ENCODE results near the gene GAL3ST2.
"Not testable (repeated sequence)": the region's sequence is repeated elsewhere in the genome, so short reads cannot be mapped to it uniquely, and the experiment has no call there.

Gene GAL3ST2

DNA sequence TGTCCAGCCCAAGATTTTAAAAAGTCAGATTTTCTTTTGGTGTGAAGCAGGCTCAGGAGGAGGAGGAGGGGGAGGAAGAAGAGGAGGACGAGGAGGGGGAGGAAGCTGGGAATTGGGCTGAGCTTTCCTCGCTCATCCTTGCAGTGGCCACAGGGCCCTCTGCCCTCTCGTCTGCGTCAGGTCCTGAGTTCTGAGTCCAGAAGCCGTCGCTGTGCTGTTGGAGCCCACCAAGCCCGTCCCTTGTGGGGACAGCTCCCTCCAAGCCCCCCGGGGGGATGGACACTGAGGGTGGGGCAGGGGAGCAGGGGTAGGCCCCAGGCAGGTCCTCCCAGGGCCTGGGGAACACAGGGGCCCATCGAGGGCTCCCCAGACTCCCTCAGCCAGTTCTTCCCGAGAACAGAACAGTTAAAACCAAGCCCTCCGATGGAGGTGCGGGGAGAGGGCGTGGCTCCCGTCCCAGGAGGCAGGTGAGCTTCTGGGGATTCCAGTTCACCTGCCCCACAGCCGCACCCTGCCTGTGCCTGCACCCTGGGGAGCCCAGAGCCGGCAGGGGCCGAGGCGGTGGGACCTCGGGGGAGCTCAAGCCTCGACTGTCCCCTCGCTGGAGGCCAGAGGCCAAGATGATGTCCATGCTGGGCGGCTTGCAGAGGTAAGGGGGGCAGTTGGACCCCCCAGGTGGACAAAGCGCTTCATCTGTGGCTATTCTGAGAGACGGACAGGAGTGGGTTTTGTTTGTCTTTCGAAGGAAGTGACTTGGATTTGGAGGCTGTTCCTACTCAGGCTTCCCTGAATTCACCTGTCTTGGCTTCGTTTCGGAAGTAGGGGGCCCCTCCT, at the start of gene GAL3ST2:
Gene GAL3ST2, plus strand, starts transcription at position 487 of the 834 bp plus-strand sequence. Its CDS starts 134 bp downstream, at position 621.
- DNase-seq: no peak

DNA sequence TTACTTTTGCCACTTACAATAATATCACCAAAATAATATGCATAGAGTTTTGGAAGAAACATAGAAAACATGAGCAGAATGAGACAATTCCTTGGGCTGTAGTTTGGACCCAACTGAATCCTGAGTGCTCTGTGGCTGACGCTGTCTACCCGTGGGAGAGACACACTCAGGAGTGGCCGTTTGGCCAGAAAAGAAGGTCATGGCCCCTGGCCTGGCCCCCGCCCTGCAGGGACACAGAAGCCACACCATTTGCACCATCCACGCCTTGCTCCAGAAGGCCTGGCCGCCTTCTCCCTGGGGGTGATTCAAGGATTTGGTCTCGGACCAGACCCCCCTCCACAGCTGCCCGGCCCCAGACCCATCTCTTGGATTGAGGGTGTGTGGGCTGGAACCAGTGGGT, 48.6 kb upstream of the GAL3ST2 start:
- no peak for DNase-seq

- no peak for DNase-seq
These were observed 48.0 kb upstream of the GAL3ST2 start for GRCh38 chr2:241728627-241729026.

DNA sequence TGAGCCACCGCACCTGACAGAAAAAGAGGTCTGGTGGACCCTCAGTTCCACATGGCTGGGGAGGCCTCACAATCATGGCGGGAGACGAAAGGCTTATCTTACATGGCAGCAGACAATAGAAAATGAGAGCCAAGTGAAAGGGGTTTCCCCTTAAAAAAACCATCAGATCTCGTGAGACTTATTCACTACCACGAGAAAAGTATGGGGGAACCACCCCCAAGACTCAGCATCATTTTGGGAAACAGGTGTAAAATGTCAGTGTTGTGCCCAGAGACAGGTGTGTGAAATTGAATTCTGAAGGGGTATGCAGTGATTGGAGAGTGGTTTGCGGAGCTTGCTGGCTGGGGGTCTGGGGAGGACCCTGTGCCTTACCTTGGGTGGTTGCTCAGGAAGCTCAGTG, 46.8 kb upstream of the GAL3ST2 start:
- no peak for DNase-seq

- DNase-seq: no peak
These were observed 45.8 kb upstream of the GAL3ST2 start for GRCh38 chr2:241730671-241731293.

GRCh38 chr2:241732513-241733186, 44.0 kb upstream of the GAL3ST2 start:
- not testable (repeated sequence) for DNase-seq

DNA sequence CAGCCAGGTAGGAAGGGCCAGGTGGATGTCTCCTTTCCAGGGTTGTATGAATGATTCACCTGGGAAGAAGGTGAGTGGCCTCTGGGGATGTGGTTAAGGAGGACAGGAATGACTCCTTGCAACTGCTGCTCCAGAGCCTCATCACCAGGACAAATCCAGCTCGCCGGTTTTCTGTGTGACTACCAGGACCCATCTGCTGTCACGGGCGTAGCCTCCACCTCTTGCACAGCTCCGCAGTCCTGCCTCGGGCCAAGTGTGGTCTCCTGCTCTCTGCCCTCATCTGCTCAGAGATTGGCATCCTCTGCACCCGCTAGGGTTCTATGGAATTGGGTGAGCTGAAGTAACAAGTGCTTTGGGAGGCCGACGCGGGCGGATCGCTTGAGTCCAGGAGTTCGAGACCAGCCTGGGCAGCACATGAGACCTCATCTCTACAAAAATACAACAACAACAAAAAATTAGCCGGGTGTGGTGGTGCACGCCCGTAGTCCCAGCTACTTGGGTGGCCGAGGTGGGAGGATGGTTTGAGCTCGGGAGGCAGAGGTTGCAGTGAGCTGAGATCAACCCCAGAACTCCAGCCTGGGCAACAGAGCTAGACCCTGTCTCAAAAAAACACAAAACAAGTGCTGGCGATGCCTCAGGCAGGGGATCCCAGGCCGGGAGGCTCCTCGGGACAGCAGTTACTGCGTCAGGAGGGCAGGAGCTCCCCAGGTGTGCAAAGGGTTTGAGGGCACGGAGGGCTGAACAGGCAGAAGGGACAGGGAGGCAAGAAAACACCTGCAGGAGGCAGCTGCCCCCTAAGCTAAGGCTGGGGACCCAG, 43.0 kb upstream of the GAL3ST2 start:
- DNase-seq: no peak

- no peak for DNase-seq
These were observed 42.5 kb upstream of the GAL3ST2 start for GRCh38 chr2:241734208-241734466.

DNA sequence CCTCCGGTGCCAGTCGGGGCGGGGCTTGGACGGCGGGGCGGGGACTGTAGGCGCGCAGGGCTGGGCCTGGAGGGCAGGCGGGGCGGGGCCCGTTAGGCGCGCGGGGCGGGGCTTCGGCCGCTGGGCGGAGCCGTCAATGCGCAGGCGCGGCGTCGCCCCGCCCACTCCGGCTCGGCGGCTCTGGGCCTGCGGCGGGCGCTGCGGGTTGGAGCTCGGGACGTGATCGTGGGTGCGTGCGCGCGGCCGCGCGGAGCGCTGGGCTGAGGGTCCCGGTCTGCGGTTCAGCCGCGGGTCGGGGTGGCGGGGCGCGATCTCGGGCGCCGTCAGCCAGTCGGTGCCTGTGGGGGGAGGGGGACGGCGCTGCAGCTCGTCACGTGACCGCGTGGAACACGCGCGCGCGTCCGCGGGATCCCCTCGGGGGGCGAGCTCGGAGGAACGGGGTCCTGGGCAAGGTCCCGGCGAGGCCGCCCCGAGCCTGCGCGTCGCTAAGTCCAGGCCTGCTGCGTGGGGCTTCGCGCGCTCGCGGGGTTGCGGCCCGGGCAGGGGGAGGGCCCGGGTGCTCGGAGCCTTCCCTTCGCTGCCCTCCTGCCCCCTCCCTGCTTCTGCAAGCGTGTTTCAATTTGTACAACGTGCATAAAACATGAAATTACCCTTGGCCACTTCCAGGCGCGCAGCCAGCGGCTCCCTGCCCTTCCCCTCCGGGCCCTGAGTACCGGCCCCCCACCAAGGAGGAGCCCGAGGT, 42.0 kb upstream of the GAL3ST2 start, which contains the start of gene D2HGDH:
Gene D2HGDH, plus strand, starts transcription at position 164 of the 742 bp plus-strand sequence. CDS start 595 bp downstream, outside the sequence.
- peak; percentile 83 for DNase-seq

GRCh38 chr2:241736111-241736510, 40.5 kb upstream of the GAL3ST2 start:
- DNase-seq: no peak

DNA sequence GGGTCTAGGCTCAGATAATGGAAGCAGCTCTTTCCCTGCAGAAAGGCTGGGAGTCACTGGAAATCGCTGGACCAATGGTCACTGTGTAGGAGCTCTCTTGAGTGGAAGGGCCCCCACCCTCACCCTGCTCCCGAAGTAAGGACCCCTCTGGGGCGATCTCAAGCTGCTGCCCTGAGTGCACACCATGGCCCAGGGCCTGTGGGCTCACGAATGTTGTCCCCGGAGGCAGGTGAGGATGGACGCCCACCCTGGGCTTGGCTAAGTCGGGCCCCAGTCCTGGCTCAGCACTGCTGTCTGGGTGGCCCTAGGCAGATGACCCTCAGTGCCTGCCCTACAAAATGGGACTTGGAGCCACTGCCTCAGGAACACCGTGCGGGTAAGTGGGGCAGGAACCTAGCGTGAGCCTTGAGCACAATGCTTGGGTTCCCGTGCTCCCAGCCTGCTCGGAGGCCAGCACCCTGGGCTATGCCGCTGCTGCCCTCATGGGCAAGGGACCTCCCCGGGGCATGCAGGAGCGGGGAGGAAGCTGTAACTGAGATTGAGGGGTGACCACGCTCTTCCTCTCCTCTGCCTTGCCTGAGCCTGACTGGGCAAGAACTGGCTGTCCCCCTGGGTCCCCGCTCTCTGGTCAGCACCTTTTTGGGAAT, 38.5 kb upstream of the GAL3ST2 start:
- no peak for DNase-seq

DNA sequence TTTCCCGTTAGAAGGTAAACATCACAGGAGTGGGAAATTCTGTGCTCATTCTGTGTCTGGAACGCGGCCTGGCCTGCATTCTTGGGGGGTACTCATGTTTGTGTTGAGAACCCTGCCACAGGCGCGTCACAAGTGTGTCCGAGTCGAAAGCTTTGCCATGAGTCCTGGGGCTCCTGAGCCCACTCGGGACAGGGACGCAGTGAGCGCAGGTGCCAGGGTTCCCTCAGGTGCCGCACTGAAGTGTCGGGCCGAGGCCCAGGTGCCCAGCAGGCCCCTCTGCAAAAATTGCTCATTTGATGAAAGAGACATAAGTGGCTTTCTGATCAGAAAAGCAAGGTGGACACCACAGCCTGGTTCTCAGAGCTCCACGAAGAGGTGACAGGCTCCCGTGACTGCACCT, 37.4 kb upstream of the GAL3ST2 start:
- no peak for DNase-seq

GRCh38 chr2:241739651-241740050, 37.0 kb upstream of the GAL3ST2 start:
- no peak for DNase-seq

DNA sequence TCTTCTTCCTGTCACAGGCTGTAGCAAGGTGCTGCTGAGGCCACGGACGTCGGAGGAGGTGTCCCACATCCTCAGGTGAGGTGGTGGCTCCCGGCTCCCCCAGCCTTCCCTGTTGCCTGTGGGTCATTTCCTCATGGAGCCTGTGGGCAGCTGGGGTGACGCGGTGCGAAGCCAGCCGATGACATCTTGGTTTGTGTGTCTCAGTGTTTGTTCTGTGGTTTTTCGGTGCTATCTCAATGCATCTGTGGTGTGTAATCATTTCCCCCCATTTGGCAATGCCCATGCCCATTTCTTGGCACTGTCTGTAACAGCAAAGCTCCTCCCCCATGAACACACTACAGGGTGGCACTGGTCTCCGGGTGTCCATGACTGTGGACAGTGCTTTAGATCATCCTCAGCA, 35.6 kb upstream of the GAL3ST2 start:
- DNase-seq: no peak

DNA sequence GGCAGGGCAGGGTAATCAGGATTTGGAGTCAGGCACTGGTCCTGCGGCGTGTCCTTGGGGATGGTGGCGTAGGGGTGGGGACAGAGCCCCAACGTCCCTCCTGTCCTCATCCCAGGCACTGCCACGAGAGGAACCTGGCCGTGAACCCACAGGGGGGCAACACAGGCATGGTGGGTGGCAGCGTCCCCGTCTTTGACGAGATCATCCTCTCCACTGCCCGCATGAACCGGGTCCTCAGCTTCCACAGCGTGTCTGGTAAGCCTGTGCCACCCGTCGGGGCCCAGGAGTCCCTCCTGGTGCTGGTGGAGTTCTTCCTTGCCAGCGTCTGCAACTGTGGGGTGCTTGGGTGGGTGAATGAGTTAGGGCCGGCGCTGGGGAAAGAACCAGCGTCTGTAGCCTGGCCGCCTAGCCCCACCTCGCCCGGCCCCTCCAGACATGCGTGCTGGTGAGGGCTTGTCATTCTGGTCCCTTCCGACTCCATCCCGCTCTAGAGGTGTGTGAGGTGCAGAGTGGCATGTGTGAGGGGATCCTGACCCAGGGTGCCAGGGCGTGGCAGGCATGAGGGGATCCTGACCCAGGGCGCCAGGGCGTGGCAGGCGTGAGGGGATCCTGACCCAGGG, 34.2 kb upstream of the GAL3ST2 start:
- DNase-seq: no peak

DNA sequence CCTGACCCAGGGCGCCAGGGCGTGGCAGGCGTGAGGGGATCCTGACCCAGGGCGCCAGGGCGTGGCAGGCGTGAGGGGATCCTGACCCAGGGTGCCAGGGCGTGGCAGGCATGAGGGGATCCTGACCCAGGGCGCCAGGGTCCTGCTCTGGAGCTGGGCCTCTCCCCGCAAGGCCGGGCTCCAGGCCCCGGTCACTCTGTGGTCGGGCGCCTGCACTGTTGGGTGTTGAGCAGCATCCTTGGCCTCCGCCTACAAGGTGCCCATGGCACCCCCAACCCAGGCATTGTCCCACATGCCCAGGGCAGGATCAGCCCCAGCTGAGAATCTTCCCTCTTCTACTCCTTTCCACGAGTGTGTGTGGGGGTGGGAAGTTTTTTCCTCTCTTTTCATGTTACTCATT, 33.6 kb upstream of the GAL3ST2 start:
- DNase-seq: not testable (repeated sequence)

GRCh38 chr2:241743620-241744019, 33.0 kb upstream of the GAL3ST2 start:
- DNase-seq: no peak

- no peak for DNase-seq
These were observed 32.4 kb upstream of the GAL3ST2 start for GRCh38 chr2:241744028-241744754.

GRCh38 chr2:241745276-241745675, 31.3 kb upstream of the GAL3ST2 start:
- DNase-seq: no peak

GRCh38 chr2:241746084-241746483, 30.5 kb upstream of the GAL3ST2 start:
- DNase-seq: no peak
